HL-60/S4 treated with retinoic acid at 250 ng/mL for 4 days and 3 days (cell line): Measurements from ENCODE around the gene SMARCA2.

Experiments
- in situ Hi-C: fragments of 300-500 bp; cut with MboI; formaldehyde crosslinking; loops from 2 replicates; pipeline ENCODE4 v1.7.0; 2022; ENCODE audit warnings: low sequenced_read_pairs

SMARCA2 gene

GRCh38 chr9:2014696-2015580 is at the start of gene SMARCA2:
Gene SMARCA2, plus strand, starts transcription at chr9:2015347. Its CDS starts 13,676 bp downstream, at chr9:2029023.
- in situ Hi-C loops: no loop called here

GRCh38 chr9:1966725-1967366 is 48.3 kb upstream of the SMARCA2 start:
- in situ Hi-C loops: no loop called here

- in situ Hi-C loops: no loop called here
These were observed 46.0 kb upstream of the SMARCA2 start for GRCh38 chr9:1969160-1969559.

- in situ Hi-C loops: no loop called here
These were observed 45.2 kb upstream of the SMARCA2 start for GRCh38 chr9:1969898-1970297.

GRCh38 chr9:1972672-1973071 is 42.5 kb upstream of the SMARCA2 start:
- in situ Hi-C loops: no loop called here

- in situ Hi-C loops: no loop called here
These were observed 38.1 kb upstream of the SMARCA2 start for GRCh38 chr9:1977026-1977425.

- in situ Hi-C loops: no loop called here
These were observed 36.2 kb upstream of the SMARCA2 start for GRCh38 chr9:1978941-1979340.

- in situ Hi-C loops: no loop called here
These were observed 35.3 kb upstream of the SMARCA2 start for GRCh38 chr9:1979741-1980367.

- in situ Hi-C loops: no loop called here
These were observed 34.8 kb upstream of the SMARCA2 start for GRCh38 chr9:1980387-1980786.

- in situ Hi-C loops: no loop called here
These were observed 33.1 kb upstream of the SMARCA2 start for GRCh38 chr9:1982074-1982473.

GRCh38 chr9:1986341-1986740 is 28.8 kb upstream of the SMARCA2 start:
- in situ Hi-C loops: no loop called here

- in situ Hi-C loops: no loop called here
These were observed 25.6 kb upstream of the SMARCA2 start for GRCh38 chr9:1989500-1989899.

GRCh38 chr9:1994180-1994579 is 21.0 kb upstream of the SMARCA2 start:
- in situ Hi-C loops: no loop called here

- in situ Hi-C loops: no loop called here
These were observed 20.1 kb upstream of the SMARCA2 start for GRCh38 chr9:1995084-1995483.

- in situ Hi-C loops: no loop called here
These were observed 19.0 kb upstream of the SMARCA2 start for GRCh38 chr9:1996156-1996555.

- in situ Hi-C loops: no loop called here
These were observed 17.5 kb upstream of the SMARCA2 start for GRCh38 chr9:1997646-1998045.

- in situ Hi-C loops: no loop called here
These were observed 17.0 kb upstream of the SMARCA2 start for GRCh38 chr9:1998111-1998510.

GRCh38 chr9:2000314-2000713 is 14.8 kb upstream of the SMARCA2 start:
- in situ Hi-C loops: no loop called here

- in situ Hi-C loops: no loop called here
These were observed 6.8 kb upstream of the SMARCA2 start for GRCh38 chr9:2008372-2008771.

GRCh38 chr9:2012347-2012746 is 2.8 kb upstream of the SMARCA2 start:
- in situ Hi-C loops: no loop called here

GRCh38 chr9:2013743-2014475 is 1.2 kb upstream of the SMARCA2 start:
- in situ Hi-C loops: no loop called here
